A673 (cell line): ENCODE results near the gene DNAJC3.

Experiments used
- EZH2 ChIP-seq: fragments of 200-600 bp; sonication (generic); IDR thresholded peaks from 2 replicates; pipeline ENCODE4 v1.6.1; 2017; ENCODE audit warnings: borderline replicate concordance, low read depth, mild to moderate bottlenecking, mixed read lengths, antibody characterized with exemption, low read length; ENCODE audit not compliant: poor library complexity, severe bottlenecking
- TF ChIP-seq, protein P1 (sequence below): fragments of 300-800, 200-600 bp; sonication (generic); conservative IDR thresholded peaks from 2 replicates; pipeline ENCODE4 v1.5.1; 2017; ENCODE audit warnings: low read depth, mild to moderate bottlenecking, antibody characterized with exemption, low read length, moderate library complexity, mixed read lengths

GRCh38 chr13:95740979-95741320 is 64.0 kb downstream of the DNAJC3 start:
- TF ChIP-seq, protein P1, sequence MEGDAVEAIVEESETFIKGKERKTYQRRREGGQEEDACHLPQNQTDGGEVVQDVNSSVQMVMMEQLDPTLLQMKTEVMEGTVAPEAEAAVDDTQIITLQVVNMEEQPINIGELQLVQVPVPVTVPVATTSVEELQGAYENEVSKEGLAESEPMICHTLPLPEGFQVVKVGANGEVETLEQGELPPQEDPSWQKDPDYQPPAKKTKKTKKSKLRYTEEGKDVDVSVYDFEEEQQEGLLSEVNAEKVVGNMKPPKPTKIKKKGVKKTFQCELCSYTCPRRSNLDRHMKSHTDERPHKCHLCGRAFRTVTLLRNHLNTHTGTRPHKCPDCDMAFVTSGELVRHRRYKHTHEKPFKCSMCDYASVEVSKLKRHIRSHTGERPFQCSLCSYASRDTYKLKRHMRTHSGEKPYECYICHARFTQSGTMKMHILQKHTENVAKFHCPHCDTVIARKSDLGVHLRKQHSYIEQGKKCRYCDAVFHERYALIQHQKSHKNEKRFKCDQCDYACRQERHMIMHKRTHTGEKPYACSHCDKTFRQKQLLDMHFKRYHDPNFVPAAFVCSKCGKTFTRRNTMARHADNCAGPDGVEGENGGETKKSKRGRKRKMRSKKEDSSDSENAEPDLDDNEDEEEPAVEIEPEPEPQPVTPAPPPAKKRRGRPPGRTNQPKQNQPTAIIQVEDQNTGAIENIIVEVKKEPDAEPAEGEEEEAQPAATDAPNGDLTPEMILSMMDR = no peak
- no peak for TF ChIP-seq EZH2
